ENCODE measurements around the gene SERP2.
"Not testable (repeated sequence)": the region's sequence is repeated elsewhere in the genome, so short reads cannot be mapped to it uniquely, and the experiment has no call there.

Gene SERP2

GRCh38 chr13:44373601-44374347, at the start of gene SERP2:
TSS of gene SERP2 (plus strand) at chr13:44373824. CDS start at chr13:44374026, 202 bp downstream.
- DNase-seq, result no peak

GRCh38 chr13:44326961-44327360, 46.7 kb upstream of the SERP2 start:
- no peak for DNase-seq

- not testable (repeated sequence) for DNase-seq
Measured at GRCh38 chr13:44329041-44329440, 44.6 kb upstream of the SERP2 start.

GRCh38 chr13:44329909-44330545, 43.6 kb upstream of the SERP2 start:
- no peak for DNase-seq

GRCh38 chr13:44331446-44331845, 42.2 kb upstream of the SERP2 start:
- DNase-seq, result no peak

GRCh38 chr13:44331912-44332851, 41.4 kb upstream of the SERP2 start:
- peak; percentile 31 for DNase-seq

GRCh38 chr13:44333950-44334655, 39.5 kb upstream of the SERP2 start:
- no peak for DNase-seq

GRCh38 chr13:44334751-44335150, 38.9 kb upstream of the SERP2 start:
- no peak for DNase-seq

GRCh38 chr13:44336934-44337333, 36.7 kb upstream of the SERP2 start:
- no peak for DNase-seq

- DNase-seq, result no peak
Measured at GRCh38 chr13:44337581-44337980, 36.0 kb upstream of the SERP2 start.

- DNase-seq, result no peak
Measured at GRCh38 chr13:44340508-44340907, 33.1 kb upstream of the SERP2 start.

- DNase-seq, result no peak
Measured at GRCh38 chr13:44342741-44343140, 30.9 kb upstream of the SERP2 start.

- no peak for DNase-seq
Measured at GRCh38 chr13:44346534-44346933, 27.1 kb upstream of the SERP2 start.

GRCh38 chr13:44347301-44347700, 26.3 kb upstream of the SERP2 start:
- no peak for DNase-seq

GRCh38 chr13:44347949-44348348, 25.7 kb upstream of the SERP2 start:
- no peak for DNase-seq

GRCh38 chr13:44350775-44351504, 22.7 kb upstream of the SERP2 start:
- no peak for DNase-seq

- no peak for DNase-seq
Measured at GRCh38 chr13:44351505-44351854, 22.1 kb upstream of the SERP2 start.

GRCh38 chr13:44352202-44352601, 21.4 kb upstream of the SERP2 start:
- no peak for DNase-seq

- no peak for DNase-seq
Measured at GRCh38 chr13:44352671-44353070, 21.0 kb upstream of the SERP2 start.

- DNase-seq, result no peak
Measured at GRCh38 chr13:44354331-44354730, 19.3 kb upstream of the SERP2 start.

GRCh38 chr13:44354884-44355283, 18.7 kb upstream of the SERP2 start:
- DNase-seq, result no peak

GRCh38 chr13:44355621-44356020, 18.0 kb upstream of the SERP2 start:
- no peak for DNase-seq
